Daoy (cell line): ENCODE measurements around the gene RPS14. TPM values are rescaled to one million over a fixed set of nuclear protein-coding genes. Genes with fewer than 3 reads are reported as not detected.

Experiments
- DNase-seq: peaks from one replicate; pipeline ENCODE4 v3.0.0-alpha.2; 2015; ENCODE audit warnings: low read depth
- total RNA-seq: library from RNA; depleted of rRNA; stranded (reverse); fragments of >200 nt; shearing (Covaris generic); gene quantifications from 2 replicates; pipeline ENCODE4 v1.2.3, GENCODE V29; 2014; rRNA removed

Gene RPS14
- 6,432 and 6,529 TPM in 2 replicates for total RNA-seq

- peak; percentile 96 for DNase-seq
Observed at GRCh38 chr5:150449517-150450339, at the start of gene RPS14. Gene RPS14, minus strand, starts transcription at chr5:150449739. Its CDS starts 2,006 bp downstream, at chr5:150447733.

- no peak for DNase-seq
Observed at GRCh38 chr5:150498971-150499370, 49.4 kb upstream of the RPS14 start.

- DNase-seq: no peak
Observed at GRCh38 chr5:150498501-150498900, 49.0 kb upstream of the RPS14 start.

GRCh38 chr5:150497989-150498317 lies 48.4 kb upstream of the RPS14 start:
- DNase-seq: no peak

GRCh38 chr5:150497274-150497988 lies 47.9 kb upstream of the RPS14 start:
- peak; percentile 99 for DNase-seq

- no peak for DNase-seq
Observed at GRCh38 chr5:150496534-150496933, 47.0 kb upstream of the RPS14 start.

- DNase-seq: no peak
Observed at GRCh38 chr5:150496098-150496497, 46.6 kb upstream of the RPS14 start.

- peak; percentile 67 for DNase-seq
Observed at GRCh38 chr5:150492621-150493020, 43.1 kb upstream of the RPS14 start.

GRCh38 chr5:150491876-150492275 lies 42.3 kb upstream of the RPS14 start:
- DNase-seq: no peak

GRCh38 chr5:150490754-150491153 lies 41.2 kb upstream of the RPS14 start:
- DNase-seq: no peak

- no peak for DNase-seq
Observed at GRCh38 chr5:150490296-150490669, 40.7 kb upstream of the RPS14 start.

GRCh38 chr5:150489360-150490295 lies 40.1 kb upstream of the RPS14 start:
- DNase-seq: no peak

GRCh38 chr5:150488519-150489359 lies 39.2 kb upstream of the RPS14 start:
- DNase-seq: no peak

- peak; percentile 49 for DNase-seq
Observed at GRCh38 chr5:150487199-150488061, 37.9 kb upstream of the RPS14 start.

GRCh38 chr5:150486402-150487198 lies 37.1 kb upstream of the RPS14 start:
- peak; percentile 66 for DNase-seq

- DNase-seq: peak; percentile 69
Observed at GRCh38 chr5:150485693-150486401, 36.3 kb upstream of the RPS14 start.

GRCh38 chr5:150484964-150485692 lies 35.6 kb upstream of the RPS14 start:
- no peak for DNase-seq

- no peak for DNase-seq
Observed at GRCh38 chr5:150481972-150482406, 32.5 kb upstream of the RPS14 start.
